ENCODE results near the gene TMED4. TPM values are rescaled to one million over a fixed set of nuclear protein-coding genes. Genes with fewer than 3 reads are reported as not detected.

Gene TMED4
- polyA plus RNA-seq, 1 donor (not counting 4 experiments of a cell fraction or from before 2014, with no cell fraction given): 45.8 TPM

DNA sequence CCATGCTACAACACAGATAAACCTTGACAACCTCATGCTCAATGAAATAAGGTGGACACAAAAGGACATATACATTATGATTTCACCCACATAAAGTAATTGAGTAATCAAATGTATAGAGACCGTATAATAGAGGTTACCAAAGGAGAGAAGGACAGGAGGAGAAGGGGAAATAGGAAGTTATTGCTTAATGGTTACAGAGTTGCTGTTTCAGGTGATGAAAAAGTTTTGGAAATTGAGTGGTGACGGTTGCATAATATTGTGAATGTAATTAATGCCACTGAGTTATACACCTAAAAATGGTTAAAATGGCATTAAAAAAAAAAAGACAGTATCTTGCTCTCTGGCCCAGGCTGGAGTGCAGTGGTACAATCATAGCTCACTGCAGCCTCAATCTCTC, 22.9 kb upstream of the TMED4 start:
- H3K36me3 ChIP-seq (ENCODE audit: control insufficient read depth in 2 of 2, extremely low read depth in 1 of 2, insufficient read depth in 2 of 2, low read length in 2 of 2): no peaks in the 10 kb centered on the region
- H3K9me3 ChIP-seq (ENCODE audit: control insufficient read depth, low read depth, low read length): no peaks in the 10 kb centered on the region
- H3K4me3 ChIP-seq (ENCODE audit: control insufficient read depth in 2 of 3, extremely low read depth in 1 of 3, insufficient read depth in 2 of 3, low read depth in 1 of 3, low read length in 3 of 3): no peak overlapping the region
- no peak for TF ChIP-seq EZH2 (IDR thresholded peaks at IDR 0.05; ENCODE audit: low read length)
- no peak for TF ChIP-seq CTCF (optimal IDR thresholded peaks at IDR 0.05 in 1 of 3, IDR thresholded peaks at IDR 0.05 in 1 of 3, conservative IDR thresholded peaks at IDR 0.05 in 1 of 3; ENCODE audit: extremely low read depth in 1 of 3, insufficient read depth in 2 of 3, low read length in 3 of 3)
- no peak overlapping the region for H3K27ac ChIP-seq (ENCODE audit: control insufficient read depth, insufficient read depth, low read length)
- FAIRE-seq (no peak), DNase-seq (ENCODE audit: low read depth, low spot score) (no peak)
- no peaks in the 10 kb centered on the region for H3K9me1 ChIP-seq (ENCODE audit: control insufficient read depth, extremely low read depth, insufficient read depth, low read length)
- no peak overlapping the region for H3K4me2 ChIP-seq (ENCODE audit: control insufficient read depth, extremely low read depth, insufficient read depth, low read depth, low read length)
- peaks cover 30% of the 10 kb centered on the region for H3K79me2 ChIP-seq (ENCODE audit: control insufficient read depth, insufficient read depth, low read length)
- no peaks in the 10 kb centered on the region for H4K20me1 ChIP-seq (ENCODE audit: control insufficient read depth, extremely low read depth, insufficient read depth, low read length)
- dilution Hi-C loops (cut with MboI; ENCODE audit: extremely low pct_ligation_motif_present, low sequenced_read_pairs): no loop called here
- H3K27me3 ChIP-seq (ENCODE audit: control insufficient read depth, extremely low read depth, insufficient read depth, low read length): no peaks in the 10 kb centered on the region
- peaks cover 18% of the 10 kb centered on the region for H3K4me1 ChIP-seq (ENCODE audit: control insufficient read depth, extremely low read depth, insufficient read depth, low read length)
- no peak overlapping the region for H3K9ac ChIP-seq (ENCODE audit: control insufficient read depth, extremely low read depth, insufficient read depth, low read length)
- H2AFZ ChIP-seq (ENCODE audit: control insufficient read depth, low read length): no peak overlapping the region

GRCh38 chr7:44603193-44603592, 21.2 kb upstream of the TMED4 start:
- H3K4me2 ChIP-seq (ENCODE audit: control insufficient read depth, extremely low read depth, insufficient read depth, low read depth, low read length): no peak overlapping the region
- H3K27me3 ChIP-seq (ENCODE audit: control insufficient read depth, extremely low read depth, insufficient read depth, low read length): no peaks in the 10 kb centered on the region
- H3K79me2 ChIP-seq (ENCODE audit: control insufficient read depth, insufficient read depth, low read length): peaks cover 13% of the 10 kb centered on the region
- DNase-seq (ENCODE audit: low read depth, low spot score) (no peak), FAIRE-seq (no peak)
- H3K4me1 ChIP-seq (ENCODE audit: control insufficient read depth, extremely low read depth, insufficient read depth, low read length): peaks cover 10% of the 10 kb centered on the region
- no peaks in the 10 kb centered on the region for H3K36me3 ChIP-seq (ENCODE audit: control insufficient read depth in 2 of 2, extremely low read depth in 1 of 2, insufficient read depth in 2 of 2, low read length in 2 of 2)
- H3K4me3 ChIP-seq (ENCODE audit: control insufficient read depth in 2 of 3, extremely low read depth in 1 of 3, insufficient read depth in 2 of 3, low read depth in 1 of 3, low read length in 3 of 3): no peak overlapping the region
- H3K27ac ChIP-seq (ENCODE audit: control insufficient read depth, insufficient read depth, low read length): no peak overlapping the region
- no peak overlapping the region for H3K9ac ChIP-seq (ENCODE audit: control insufficient read depth, extremely low read depth, insufficient read depth, low read length)
- no peak overlapping the region for H2AFZ ChIP-seq (ENCODE audit: control insufficient read depth, low read length)
- H3K9me1 ChIP-seq (ENCODE audit: control insufficient read depth, extremely low read depth, insufficient read depth, low read length): no peaks in the 10 kb centered on the region
- no peak for TF ChIP-seq EZH2 (IDR thresholded peaks at IDR 0.05; ENCODE audit: low read length)
- no peak for TF ChIP-seq CTCF (optimal IDR thresholded peaks at IDR 0.05 in 1 of 3, IDR thresholded peaks at IDR 0.05 in 1 of 3, conservative IDR thresholded peaks at IDR 0.05 in 1 of 3; ENCODE audit: extremely low read depth in 1 of 3, insufficient read depth in 2 of 3, low read length in 3 of 3)
- H4K20me1 ChIP-seq (ENCODE audit: control insufficient read depth, extremely low read depth, insufficient read depth, low read length): no peaks in the 10 kb centered on the region
- H3K9me3 ChIP-seq (ENCODE audit: control insufficient read depth, low read depth, low read length): no peaks in the 10 kb centered on the region
- dilution Hi-C loops (cut with MboI; ENCODE audit: extremely low pct_ligation_motif_present, low sequenced_read_pairs): no loop called here

All from keratinocyte (primary cell).